ENCODE data around the gene RPS21.

Gene RPS21

DNA sequence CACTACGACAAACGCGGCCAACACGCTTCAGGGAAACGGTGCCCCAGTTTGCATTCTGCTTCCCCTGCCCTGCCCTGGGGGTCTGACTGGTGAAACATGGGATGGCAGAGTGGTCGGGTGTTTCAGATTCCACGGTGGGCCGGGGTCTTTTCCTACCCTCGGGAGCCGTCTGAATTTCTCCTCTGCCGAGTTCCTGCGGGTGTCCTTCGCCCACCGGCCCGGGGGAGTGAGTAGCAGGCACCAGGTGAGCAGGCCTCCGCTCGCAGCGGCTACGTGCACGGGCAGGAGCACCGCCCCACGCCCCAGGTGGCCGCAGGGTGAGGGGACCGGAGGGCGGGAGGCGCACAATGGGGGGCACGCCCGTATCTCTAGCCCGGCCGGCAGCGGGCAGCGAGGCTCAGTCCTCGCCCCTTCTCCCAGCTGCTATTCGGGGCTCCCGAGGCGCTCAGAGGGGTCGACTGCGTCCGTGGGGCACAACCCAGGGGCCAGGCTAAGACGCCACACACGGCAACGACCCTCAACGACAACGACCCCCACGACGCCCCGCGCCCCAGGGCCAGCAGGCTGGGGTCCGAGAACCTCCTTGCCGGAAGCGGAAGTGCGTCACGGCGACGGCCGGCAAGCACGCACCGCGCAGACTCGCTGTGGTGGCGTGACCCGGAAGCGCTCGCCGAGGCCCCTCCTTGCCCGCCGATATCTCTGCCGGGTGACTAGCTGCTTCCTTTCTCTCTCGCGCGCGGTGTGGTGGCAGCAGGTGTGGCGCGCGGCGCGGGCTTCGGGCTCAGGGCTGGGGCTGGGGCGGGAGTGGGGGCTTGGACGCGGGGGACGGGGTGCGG lies at the start of gene RPS21:
Gene RPS21, plus strand, starts transcription at position 721 of the 836 bp plus-strand sequence. CDS start 236 bp downstream, outside the sequence.
- DNase-seq (ENCODE audit: low read depth): peak; percentile 69

DNA sequence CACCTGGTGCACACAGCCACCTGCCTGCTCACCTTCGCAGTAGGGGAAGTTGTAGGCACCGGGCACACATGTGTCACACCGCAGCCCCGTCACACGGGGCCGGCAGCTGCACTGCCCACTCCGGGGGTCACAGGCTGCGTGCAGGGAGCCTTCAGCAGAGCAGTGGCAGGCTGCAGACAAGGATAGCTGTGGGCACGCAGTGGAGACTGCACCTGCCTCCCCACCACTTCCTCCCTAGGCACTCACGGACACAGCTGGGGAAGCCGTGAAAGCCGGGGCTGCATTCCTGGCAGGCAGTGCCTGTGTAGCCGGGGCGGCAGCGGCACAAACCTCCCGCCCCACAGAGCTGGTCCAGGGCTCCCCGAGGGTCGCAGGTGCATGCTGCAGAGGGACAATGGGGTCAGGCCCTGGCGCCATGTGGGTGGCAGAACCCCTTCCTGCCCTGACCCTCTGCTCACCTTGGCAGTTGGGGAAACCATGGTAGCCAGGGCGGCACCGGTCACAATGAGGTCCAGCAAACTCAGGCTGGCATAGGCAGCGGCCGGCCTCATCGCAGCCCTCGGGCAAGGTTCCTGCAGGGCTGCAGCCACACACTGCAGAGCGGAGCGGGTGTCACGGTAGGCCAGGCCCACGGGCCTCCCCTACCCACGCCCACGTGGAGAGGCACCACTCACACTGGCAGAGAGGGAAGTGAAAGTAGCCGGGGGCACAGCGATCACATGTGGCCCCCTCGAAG lies 49.2 kb upstream of the RPS21 start:
- DNase-seq (ENCODE audit: low read depth): no peak

DNA sequence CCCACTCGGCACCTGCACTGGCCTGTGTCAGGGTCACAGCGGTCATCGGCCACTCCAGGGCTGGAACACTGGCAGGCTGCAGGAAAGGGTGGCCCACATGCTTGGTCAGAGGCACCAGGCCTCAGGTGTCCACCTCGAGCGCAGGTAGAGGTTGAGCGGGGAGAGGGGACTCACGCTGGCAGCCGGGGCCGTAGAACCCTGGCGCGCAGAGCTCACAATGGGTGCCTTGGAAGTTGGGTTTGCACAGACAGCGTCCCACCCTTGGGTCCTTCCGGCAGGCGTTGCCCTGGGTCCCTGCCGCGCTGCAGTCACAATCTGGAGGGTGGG lies 48.6 kb upstream of the RPS21 start:
- DNase-seq (ENCODE audit: low read depth): no peak

DNA sequence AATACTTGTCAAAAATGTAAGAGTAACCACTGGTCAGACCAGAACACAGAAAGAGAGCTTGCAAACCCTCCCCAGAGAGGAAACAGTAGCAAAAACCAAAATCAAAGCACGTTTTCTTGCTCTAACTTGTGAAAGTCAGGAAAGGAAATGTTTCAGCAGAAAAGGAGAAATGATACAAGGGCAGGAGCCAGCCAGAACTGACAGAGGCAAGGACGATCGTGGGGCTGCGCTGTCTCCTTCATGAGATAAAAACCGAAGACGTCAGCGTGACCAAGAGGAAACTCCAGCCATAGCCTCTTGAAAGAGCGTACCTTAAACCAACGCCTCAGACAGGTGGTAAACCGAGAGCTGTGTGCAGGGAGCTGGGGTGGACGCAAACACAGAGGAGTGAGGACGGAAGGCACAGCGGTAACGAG lies 47.2 kb upstream of the RPS21 start:
- DNase-seq (ENCODE audit: low read depth): no peak

DNA sequence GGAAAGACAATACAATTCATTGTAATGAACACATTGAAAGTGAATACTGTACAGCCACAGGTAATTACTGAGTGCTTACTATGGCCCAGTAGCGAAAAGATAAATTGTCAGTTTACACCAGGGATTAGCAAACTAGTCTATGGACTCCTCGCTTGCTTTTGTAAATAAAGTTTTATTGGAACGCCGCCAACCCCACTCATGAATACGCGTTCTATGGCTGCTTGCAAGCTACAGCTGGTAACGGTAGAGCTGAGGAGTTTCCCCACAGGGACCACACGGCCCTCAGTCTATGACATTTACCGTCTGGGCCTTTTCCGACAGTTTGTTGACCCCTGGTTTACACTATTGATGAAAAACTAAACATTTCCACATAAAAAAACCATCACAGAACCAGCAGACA lies 44.0 kb upstream of the RPS21 start:
- DNase-seq (ENCODE audit: low read depth): no peak

DNA sequence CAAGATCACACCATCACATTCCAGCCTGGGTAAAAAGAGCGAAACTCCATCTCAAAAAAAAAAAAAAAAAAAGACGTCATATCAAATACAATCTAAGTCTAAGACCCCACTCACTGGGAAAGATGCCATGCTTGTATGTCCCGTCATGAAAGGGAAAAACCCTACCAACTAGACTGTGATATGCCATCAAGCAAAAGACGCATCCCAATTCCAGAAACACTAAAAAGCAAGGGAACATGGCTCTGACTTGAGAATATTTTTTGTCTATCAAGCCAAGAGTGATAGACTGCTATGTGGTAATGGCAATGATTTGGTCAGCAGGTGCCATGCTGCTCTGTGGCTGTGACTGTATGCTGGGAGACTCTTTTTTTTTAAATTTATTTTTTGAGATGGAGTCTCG lies 42.8 kb upstream of the RPS21 start:
- no peak for DNase-seq (ENCODE audit: low read depth)

DNA sequence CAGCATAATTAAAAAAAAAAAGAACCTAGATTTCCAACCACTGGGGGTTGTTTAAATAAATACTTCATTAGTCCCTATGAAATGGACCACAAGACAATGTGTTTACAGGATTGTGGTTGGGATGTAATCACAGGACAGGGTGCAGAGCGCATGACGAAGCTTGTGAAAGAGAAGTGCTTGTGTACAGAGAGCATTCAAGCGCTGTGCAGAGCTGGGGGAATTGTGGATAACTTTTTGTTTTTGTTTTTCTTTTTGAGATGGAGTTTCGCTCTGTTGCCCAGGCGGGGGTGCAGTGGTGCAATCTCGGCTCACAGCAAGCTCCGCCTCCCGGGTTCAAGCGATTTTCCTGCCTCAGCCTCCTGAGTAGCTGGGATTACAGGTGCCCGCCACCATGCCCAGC lies 42.1 kb upstream of the RPS21 start:
- no peak for DNase-seq (ENCODE audit: low read depth)

DNA sequence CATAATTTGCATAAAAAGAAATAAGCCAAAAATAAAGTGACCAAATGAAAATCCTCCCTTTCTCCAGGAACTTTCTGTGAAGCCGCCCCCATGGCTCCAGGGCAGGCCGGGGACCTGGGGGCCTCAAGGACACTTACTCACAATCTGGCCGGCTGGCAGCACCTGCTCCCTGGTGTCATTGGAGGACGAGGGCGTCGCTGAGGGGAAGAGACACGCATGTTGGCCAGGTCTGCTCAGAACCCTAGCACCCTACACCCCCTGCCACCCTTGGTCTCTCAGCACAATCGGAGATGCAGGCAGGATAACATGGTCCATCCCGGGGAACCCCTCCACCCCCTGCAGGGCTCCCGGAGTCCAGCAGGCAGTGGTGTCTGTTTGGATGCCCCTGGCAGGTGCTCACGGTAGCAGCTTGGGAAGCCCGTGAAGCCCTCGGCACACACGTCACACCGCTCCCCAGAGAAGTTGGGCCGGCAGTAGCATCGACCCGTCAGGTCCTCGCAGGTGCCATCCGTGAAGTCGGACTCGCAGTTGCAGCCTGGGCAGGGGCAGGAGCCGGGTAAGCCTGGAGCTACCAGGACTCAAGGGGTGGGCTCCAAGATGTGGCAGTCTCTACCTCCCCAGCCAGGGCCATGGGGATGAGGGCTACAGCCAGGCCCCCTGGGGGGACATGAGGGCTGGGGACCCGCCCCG lies 41.1 kb upstream of the RPS21 start:
- DNase-seq (ENCODE audit: low read depth): no peak

DNA sequence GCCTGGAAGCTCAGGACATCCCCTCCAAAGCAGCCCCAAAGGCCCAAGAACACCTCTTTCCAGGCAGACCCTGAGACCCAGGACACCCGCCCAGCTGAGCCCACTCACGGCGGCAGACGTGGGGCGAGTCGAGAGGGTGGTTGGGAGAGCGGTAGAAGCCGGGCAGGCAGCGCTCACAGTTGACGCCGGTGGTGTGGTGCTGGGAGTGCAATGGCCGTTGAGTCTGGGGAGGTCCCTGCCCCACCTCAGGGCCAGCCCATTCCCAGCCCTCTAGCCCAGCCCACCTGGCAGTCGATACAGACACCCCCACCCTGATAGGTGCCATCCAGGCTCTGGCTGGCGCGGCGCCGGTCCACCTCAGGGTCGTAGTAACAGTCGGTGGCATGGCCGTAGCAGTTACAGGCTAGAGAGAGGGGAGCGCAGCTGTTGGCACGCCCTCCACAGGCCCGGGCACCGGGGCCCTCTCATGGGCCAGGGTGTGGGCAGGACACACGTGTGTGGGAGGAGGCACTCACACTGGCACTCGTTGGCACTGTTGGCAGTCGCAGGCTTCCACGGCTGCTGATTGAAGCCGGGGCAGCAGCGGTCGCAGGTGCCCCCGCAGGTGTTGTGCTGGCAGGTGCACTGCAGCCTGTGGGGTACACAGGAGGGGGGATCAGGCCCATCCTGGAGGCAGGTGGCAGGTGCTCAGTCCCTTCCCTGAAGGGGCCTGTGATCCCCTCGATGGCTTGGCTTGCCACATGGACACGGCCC lies 40.3 kb upstream of the RPS21 start:
- no peak for DNase-seq (ENCODE audit: low read depth)

DNA sequence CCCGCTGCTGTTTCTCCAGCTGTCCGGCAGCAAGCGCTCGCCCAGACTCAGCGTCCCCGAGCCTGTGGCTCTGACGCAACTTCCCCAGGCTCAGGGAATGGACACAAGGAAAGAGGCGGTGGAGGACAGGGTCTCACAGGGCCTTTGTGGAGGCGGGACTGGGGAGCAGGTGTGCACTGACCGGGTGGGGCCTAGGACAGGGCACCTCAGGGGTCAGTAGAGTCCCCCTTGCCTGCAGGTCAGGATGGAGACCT lies 39.8 kb upstream of the RPS21 start:
- DNase-seq (ENCODE audit: low read depth): no peak

DNA sequence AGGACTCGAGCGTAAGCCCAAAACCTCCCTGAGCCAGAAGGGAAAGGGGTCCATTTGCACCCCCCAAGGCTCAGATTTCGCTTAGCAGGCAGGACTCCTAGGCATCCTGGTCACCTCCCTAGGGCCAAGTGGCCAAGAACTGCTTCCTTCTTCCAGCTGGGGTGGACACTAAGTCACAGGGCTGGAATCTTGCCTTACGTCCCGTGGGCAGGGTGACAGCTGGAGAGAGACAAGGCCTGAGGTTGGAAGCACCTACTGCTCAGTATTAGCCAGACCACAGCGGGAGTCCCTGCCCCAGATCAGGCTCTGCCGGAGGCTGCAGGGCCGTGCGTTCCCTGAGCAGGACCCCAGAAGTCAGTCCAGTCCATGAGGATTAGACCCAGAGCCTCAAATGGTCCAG lies 39.5 kb upstream of the RPS21 start:
- DNase-seq (ENCODE audit: low read depth): no peak

DNA sequence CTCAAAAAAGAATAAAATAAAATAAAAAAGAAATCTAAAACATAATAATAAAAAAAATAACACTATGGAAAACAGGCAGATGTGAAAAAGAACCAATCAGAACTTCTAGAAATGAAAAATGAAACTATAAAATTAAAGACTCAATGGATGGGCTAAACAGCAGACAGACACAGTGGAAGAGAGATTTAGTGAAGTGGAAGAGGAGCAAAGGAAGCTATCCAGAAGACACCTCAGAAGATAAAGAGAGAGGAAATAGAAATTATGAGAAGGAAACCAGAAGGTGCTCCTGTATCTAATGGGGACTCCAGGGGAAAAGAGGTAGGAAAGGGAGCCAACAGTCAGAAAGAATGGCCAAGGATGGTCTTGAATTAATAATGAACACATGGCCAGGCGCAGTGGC lies 38.3 kb upstream of the RPS21 start:
- no peak for DNase-seq (ENCODE audit: low read depth)

DNA sequence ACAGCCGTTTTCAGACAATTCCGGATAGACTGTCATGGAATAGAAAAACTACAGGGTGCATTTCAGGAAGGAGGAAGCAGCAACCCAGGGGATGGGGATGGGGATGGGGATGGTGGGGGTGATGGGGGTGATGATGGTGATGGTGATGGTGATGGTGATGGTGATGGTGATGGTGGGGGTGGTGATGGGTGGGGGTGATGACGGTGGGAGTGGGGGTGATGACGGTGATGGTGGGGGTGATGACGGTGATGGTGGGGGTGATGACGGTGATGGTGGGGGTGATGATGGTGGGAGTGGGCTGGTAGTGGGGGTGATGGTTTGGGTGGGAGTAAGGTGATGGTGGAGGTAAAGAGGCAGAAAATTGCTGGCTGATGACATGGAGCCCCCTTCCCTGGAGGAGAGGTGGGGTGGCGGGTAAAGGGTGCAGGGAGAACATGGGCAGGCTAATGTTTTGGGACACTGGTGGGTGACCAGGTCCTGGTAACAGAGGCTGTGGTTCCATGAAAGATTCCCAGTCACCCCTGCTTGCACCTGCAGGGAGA lies 37.3 kb upstream of the RPS21 start:
- no peak for DNase-seq (ENCODE audit: low read depth)

DNA sequence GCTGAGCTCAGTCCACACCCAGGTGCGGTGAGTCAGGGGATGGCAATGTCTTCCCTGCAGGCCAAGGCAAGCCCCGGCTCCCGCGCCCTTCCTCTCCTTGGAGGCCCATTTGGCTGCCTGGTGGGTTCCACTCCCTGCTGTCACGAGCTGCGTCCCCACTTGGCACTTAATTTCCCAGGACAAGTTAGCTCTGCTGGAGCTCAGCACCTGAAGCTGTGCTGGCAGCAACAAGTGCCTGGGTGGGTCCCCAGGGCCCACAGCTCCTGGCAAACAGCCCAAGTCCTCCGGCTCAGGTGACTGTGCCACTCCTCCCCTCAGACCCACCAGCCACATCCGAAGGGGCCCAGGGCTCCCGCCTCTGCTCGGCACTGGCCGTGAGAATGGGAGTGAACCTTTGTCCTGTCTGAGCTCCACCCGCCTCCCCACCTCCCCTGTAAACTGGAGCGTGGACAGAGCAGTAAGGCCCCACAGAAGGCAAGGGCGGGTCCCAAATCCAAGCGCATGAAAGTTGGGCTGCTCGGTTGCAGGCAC lies 36.7 kb upstream of the RPS21 start:
- DNase-seq (ENCODE audit: low read depth): no peak

DNA sequence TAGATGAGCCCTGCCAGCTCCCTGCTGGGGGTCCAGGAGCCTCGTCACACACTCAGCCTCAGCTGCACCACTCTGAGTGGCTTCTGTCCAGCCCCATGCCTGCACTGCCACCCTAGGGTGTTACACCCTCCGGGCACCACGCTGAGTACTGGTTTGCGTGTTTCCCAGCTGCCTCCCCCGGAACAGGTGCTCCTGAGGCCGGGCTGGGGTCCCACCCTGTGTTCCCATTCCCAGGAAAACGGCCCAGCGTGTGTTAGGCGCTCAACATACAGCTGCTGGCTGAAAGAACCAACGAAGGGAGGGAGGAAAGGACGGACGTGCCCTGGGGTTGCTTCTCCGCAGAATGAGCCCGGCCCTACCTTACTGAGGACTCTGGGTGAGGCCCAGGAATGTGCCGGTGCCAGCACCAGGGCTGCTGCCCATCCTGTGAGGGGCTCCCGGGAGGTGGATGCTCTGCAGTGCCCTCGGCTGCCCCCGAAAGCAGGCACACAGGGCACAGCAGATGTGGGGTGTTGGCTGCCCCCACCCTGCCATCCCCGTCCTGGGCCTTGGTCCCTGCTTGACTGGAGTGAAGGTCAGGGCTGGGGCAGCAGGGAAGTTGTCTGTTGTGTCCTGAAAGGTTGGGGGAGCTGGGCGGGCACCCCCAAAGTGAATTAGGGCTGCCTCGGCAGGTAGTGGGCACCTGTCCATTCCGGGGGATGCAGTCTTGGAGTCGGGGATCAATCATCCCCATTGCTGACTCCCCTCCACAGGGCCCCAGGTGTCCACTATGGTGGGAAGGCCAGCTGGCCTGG lies 36.1 kb upstream of the RPS21 start:
- DNase-seq (ENCODE audit: low read depth): no peak

DNA sequence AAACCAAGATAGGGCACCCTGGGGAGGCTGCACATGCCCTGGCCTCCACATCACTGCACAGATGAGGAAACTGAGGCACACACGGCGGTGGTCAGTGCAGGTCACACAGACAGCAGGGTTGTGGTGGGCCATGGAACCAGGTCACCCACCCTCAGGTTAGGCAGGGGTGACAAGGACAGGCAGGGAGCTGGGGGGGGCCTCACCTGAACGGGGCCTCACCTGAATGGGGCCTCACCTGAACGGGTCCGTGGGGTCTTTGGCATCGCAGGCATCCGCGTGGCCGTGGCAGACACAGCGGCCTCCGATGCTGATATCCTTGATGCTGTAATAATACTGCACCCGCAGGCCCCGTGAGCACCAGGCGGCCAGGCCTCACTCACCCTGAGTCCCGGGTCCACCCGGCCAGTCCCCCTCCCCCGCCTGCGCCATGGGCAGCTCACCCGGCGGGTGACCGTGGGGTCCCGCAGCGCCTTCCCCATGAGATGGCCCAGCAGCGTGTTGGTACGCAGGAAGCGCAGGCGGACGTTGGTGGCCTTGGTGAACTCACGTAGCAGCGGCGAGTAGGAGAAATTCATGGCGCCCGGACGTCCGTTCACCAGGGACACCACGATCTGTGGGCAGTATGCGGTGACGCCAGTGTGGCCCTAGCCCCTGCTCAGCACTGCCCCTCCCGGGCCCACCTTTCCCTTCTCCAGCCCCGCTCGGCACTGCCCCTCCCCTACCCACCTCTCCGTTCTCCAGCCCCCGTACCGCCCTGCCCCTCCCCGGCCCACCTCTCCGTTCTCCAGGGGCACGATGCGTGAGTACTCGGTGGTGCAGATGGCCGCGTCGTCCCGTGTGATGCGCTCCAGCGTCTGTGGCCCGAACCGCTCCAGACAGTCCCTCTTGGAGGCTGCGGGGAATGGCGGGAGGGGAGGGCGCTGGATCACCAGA lies 35.2 kb upstream of the RPS21 start:
- DNase-seq (ENCODE audit: low read depth): no peak

DNA sequence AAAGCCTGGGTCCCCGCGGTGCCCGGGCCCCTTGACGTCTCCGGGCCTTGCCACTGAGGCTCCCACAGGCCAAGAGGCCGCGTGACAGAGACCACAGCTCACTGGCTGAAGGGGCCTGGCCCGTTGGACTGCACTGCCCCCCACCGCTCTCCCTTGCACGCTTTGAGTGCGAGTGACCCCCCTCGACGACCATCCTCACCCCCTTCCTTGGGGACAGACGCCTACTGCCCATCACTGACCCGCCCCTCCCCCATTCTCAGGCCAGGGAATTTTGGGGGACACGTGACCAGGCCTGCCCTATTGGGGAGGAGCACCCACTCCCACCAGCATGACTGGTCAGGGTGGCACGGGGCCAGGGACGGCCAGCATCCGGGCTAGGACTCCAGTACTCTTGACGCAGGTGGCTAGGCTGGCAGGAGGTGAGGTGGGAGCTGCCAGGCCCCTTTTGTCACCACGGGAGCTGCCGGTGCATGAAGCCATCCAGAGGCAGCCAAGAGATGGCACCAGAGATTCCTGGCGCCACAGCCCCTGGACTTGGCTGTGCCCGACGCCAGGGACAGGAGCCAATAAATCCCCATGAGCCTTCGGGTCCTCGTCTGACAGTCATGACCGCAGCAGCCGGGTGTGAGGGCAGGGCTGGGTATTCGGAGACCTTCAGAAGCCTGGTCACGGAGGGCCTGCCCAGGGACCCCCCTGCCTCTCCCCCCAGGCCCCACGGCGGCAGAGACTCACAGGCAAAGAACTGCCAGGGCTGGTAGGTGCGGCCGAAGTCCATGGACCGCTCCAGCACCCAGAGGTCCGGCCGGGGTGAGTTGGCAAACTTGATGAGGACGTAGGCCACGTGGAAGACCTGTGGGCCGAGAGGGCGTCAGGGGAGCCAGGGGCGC lies 34.3 kb upstream of the RPS21 start:
- no peak for DNase-seq (ENCODE audit: low read depth)

DNA sequence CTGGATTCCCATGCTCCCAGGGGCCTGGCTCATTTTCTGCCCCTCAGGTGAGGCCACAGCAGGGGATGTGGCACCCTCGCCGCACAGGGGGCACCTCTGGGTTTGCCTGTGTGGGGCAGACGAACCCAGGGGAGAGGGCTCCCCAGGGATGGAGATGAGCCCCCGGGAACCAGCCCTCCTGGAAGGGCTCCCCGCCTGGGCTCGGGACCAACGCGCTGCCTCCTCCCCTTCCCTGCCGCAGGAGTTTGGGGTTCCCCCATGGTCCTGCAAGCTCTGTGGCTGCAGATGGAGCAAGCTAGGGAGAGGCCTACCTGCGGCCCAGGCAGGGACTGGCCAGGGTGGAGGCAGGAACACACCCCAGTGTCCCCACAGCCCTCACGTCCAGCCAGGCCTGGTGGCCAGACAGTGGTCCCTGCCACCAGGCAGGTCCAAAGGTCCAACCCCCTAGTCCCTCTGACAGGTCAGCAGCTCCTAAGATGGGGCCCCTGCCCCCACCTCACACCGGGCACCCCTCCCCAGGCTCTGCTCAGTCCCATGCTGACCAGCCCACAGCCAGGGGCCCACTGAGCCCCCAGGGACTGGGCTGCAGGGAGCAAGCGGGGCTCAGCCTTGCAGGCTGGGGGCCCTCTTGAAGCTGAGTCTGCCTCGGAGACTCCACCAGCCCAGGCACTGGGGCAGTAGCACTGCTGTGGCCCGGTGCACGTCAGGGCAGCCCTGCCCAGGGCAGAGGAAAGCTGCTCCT lies 33.4 kb upstream of the RPS21 start:
- DNase-seq (ENCODE audit: low read depth): no peak
